ENCODE results near the gene PPA2.

Gene PPA2

DNA sequence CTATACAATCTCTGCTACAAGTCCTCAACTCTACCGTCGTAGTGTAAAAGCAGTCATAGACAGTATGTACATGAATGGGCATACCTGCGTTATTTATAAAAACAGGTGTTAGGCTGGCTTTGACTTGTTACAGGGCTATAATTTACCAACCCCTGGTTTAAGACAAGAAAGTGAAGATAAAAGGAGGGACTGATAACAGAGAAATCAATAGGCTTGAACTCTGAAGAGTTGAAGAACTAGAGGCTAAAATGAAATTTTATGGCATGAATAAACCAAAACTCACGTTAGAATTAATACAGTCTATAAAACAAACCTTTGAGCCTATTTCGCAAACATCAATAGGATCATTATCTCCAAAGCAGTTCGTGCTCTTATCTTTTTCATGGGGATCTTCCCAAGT, 36.2 kb downstream of the PPA2 start:
- H3K4me1 ChIP-seq (ENCODE audit: control insufficient read depth, low read length) = no peaks in the 10 kb centered on the region
- H3F3A ChIP-seq (ENCODE audit: control insufficient read depth, insufficient read depth) = no peaks in the 10 kb centered on the region
- H3K27ac ChIP-seq (ENCODE audit: low read depth, low read length) = no peak overlapping the region
- peaks cover 7% of the 10 kb centered on the region; the same call in 1 of the 2 replicates for H3K9me3 ChIP-seq (ENCODE audit: control insufficient read depth, insufficient read depth, low read length)
- H3K4me2 ChIP-seq (ENCODE audit: low read length) = no peak overlapping the region
- no peak overlapping the region for H3K4me3 ChIP-seq (ENCODE audit: low read length)
- no peak for TF ChIP-seq EZH2phosphoT487 (IDR thresholded peaks at IDR 0.05; ENCODE audit: borderline replicate concordance, low read length)
- TF ChIP-seq, protein P1, sequence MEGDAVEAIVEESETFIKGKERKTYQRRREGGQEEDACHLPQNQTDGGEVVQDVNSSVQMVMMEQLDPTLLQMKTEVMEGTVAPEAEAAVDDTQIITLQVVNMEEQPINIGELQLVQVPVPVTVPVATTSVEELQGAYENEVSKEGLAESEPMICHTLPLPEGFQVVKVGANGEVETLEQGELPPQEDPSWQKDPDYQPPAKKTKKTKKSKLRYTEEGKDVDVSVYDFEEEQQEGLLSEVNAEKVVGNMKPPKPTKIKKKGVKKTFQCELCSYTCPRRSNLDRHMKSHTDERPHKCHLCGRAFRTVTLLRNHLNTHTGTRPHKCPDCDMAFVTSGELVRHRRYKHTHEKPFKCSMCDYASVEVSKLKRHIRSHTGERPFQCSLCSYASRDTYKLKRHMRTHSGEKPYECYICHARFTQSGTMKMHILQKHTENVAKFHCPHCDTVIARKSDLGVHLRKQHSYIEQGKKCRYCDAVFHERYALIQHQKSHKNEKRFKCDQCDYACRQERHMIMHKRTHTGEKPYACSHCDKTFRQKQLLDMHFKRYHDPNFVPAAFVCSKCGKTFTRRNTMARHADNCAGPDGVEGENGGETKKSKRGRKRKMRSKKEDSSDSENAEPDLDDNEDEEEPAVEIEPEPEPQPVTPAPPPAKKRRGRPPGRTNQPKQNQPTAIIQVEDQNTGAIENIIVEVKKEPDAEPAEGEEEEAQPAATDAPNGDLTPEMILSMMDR (IDR thresholded peaks at IDR 0.05; ENCODE audit: low read depth, low read length, poor library complexity, severe bottlenecking) = no peak
- no peaks in the 10 kb centered on the region for H3K27me3 ChIP-seq (ENCODE audit: control insufficient read depth, low read length)
- no peaks in the 10 kb centered on the region for H3K79me2 ChIP-seq (ENCODE audit: control insufficient read depth, low read length)
- H3K36me3 ChIP-seq (ENCODE audit: control insufficient read depth, low read length) = peaks cover 38% of the 10 kb centered on the region
- H4K20me1 ChIP-seq (ENCODE audit: control insufficient read depth, insufficient read depth, low read depth, low read length) = no peaks in the 10 kb centered on the region
- H3K9me2 ChIP-seq (replicated peaks; ENCODE audit: control insufficient read depth, low read length) = no peaks in the 10 kb centered on the region

DNA sequence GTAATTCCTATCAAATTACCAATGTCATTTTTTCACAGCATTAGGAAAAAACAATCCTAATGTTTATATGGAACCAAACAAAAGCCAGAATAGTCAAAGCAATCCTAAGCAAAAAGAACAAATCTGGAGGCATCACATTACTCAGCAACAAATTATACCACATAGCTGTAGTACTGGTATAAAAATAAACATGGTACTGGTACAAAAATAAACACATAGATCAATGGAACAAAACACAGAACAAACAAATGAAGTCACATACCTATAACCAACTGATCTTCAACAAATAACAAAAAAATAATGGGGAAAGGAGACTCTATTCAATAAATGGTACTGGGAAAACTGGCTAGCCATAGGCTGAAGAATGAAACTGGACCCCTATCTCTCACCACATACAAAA, 37.4 kb downstream of the PPA2 start:
- Histone ChIP-seq H3K79me2 (ENCODE audit: control insufficient read depth, low read length) (no peaks in the 10 kb centered on the region), H3K27me3 (ENCODE audit: control insufficient read depth, low read length) (no peaks in the 10 kb centered on the region), H3F3A (ENCODE audit: control insufficient read depth, insufficient read depth) (no peaks in the 10 kb centered on the region), H3K9me2 (replicated peaks; ENCODE audit: control insufficient read depth, low read length) (no peaks in the 10 kb centered on the region), H3K4me2 (ENCODE audit: low read length) (no peak overlapping the region), H4K20me1 (ENCODE audit: control insufficient read depth, insufficient read depth, low read depth, low read length) (no peaks in the 10 kb centered on the region), H3K4me3 (ENCODE audit: low read length) (no peak overlapping the region), H3K27ac (ENCODE audit: low read depth, low read length) (no peak overlapping the region), H3K36me3 (ENCODE audit: control insufficient read depth, low read length) (peaks cover 37% of the 10 kb centered on the region), H3K9me3 (ENCODE audit: control insufficient read depth, insufficient read depth, low read length) (peaks cover 7% of the 10 kb centered on the region; the same call in 1 of the 2 replicates), H3K4me1 (ENCODE audit: control insufficient read depth, low read length) (no peaks in the 10 kb centered on the region)
- TF ChIP-seq, protein P1 (IDR thresholded peaks at IDR 0.05; ENCODE audit: low read depth, low read length, poor library complexity, severe bottlenecking) = no peak
- TF ChIP-seq EZH2phosphoT487 (IDR thresholded peaks at IDR 0.05; ENCODE audit: borderline replicate concordance, low read length) = no peak

DNA sequence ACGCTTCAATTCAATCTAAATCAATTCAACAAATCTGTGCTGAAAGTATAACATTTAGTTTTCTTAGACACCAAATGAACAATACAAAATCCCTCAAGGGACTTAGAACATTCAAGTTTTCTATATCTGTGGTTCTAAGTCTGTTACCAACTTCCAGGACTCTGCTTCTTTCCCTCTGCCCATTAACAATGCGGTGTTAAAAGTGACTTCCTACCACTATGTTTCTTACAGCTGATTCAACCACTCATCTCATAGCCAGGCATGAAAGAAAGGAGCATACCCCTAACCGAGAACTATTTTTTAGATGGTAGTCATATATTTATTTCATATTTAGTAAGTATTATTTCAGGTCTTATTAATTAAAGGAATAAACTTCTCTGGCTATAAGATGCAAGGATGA, 38.9 kb downstream of the PPA2 start:
- no peak overlapping the region for H3K27ac ChIP-seq (ENCODE audit: low read depth, low read length)
- H3K27me3 ChIP-seq (ENCODE audit: control insufficient read depth, low read length) = no peaks in the 10 kb centered on the region
- no peaks in the 10 kb centered on the region for H3K9me2 ChIP-seq (replicated peaks; ENCODE audit: control insufficient read depth, low read length)
- H3K4me2 ChIP-seq (ENCODE audit: low read length) = no peak overlapping the region
- no peak overlapping the region for H3K4me3 ChIP-seq (ENCODE audit: low read length)
- peaks cover 31% of the 10 kb centered on the region for H3K36me3 ChIP-seq (ENCODE audit: control insufficient read depth, low read length)
- H3K79me2 ChIP-seq (ENCODE audit: control insufficient read depth, low read length) = no peaks in the 10 kb centered on the region
- peaks cover 7% of the 10 kb centered on the region; the same call in 1 of the 2 replicates for H3K9me3 ChIP-seq (ENCODE audit: control insufficient read depth, insufficient read depth, low read length)
- no peaks in the 10 kb centered on the region for H4K20me1 ChIP-seq (ENCODE audit: control insufficient read depth, insufficient read depth, low read depth, low read length)
- no peaks in the 10 kb centered on the region for H3K4me1 ChIP-seq (ENCODE audit: control insufficient read depth, low read length)
- TF ChIP-seq EZH2phosphoT487 (IDR thresholded peaks at IDR 0.05; ENCODE audit: borderline replicate concordance, low read length) = no peak
- TF ChIP-seq, protein P1 (IDR thresholded peaks at IDR 0.05; ENCODE audit: low read depth, low read length, poor library complexity, severe bottlenecking) = no peak
- H3F3A ChIP-seq (ENCODE audit: control insufficient read depth, insufficient read depth) = no peaks in the 10 kb centered on the region

Data from DOHH2 (cell line).